Esophagus muscularis mucosa (tissue), 4 donors: ENCODE results near the gene CTIF.

Source experiments
- CTCF ChIP-seq, 3 experiments: fragments of 200-600 bp in 2 of 3; fragments of 450-650 bp in 1 of 3; sonication (generic) in 2 of 3; IDR thresholded peaks; one replicate each; pipeline ENCODE4 v1.5.1; 2017 to 2019; ENCODE audit warnings: antibody characterized with exemption in 3 of 3, mild to moderate bottlenecking in 2 of 3, moderate library complexity in 1 of 3
- EP300 ChIP-seq: sonication (generic); formaldehyde crosslinking; IDR thresholded peaks from one replicate; pipeline ENCODE4 v1.6.1; 2017; ENCODE audit warnings: antibody characterized with exemption
- POLR2A ChIP-seq: fragments of 450-650 bp; IDR thresholded peaks from one replicate; pipeline ENCODE4 v1.6.1; 2017; ENCODE audit warnings: antibody characterized with exemption, moderate library complexity, mild to moderate bottlenecking, low read depth

DNA sequence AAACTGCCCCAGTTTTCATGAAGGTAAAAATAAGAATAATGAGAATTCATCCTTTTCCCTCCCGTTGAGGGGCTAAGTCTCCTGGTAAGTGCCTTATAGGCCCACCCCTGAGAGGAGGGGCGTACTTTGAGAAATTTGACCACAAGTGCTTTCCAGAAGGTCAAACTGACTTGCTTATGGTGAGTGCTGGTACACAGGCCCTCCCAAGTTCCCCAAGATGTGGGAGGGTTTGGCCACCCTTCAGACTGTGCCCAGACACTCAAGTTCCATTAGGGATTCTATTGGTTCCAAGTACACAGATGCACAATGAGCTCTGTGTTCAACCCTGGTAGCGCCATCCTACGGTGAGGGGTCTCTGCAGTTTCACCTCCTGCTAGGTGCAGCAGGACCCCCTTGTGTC, 205.1 kb downstream of the CTIF start:
- no peak for TF ChIP-seq POLR2A
- TF ChIP-seq CTCF (IDR thresholded peaks at IDR 0.05) = no peak
- no peak for TF ChIP-seq EP300
